Heart left ventricle (tissue), 16 donors: ENCODE measurements around the gene COX6A2. TPM values are rescaled to one million over a fixed set of nuclear protein-coding genes. Genes with fewer than 3 reads are reported as not detected.

ENCODE experiments used
- ATAC-seq, 4 donors: fragments of 200-7000 bp; cut with Tn5 transposase; one replicate each; pipeline ENCODE4 v1.9.1; 2020 to 2022; ENCODE audit warnings: moderate library complexity in 4 of 4, mild to moderate bottlenecking in 3 of 4, moderate number of reproducible peaks in 1 of 4
- DNase-seq, 5 donors: peaks; one replicate each; pipeline ENCODE4 v3.0.0-alpha.2; 2020
- H3K27ac ChIP-seq, 12 donors: fragments of 200-600 bp; sonication (generic) in 4 of 12; one replicate each; pipeline versions ENCODE4 v1.5.0 to v1.8.0; 2016 to 2022; ENCODE audit warnings: mild to moderate bottlenecking in 2 of 12
- H3K27me3 ChIP-seq, 9 donors: fragments of 200-600 bp; sonication (generic) in 2 of 9; one replicate each; pipeline versions ENCODE4 v1.5.1 to v1.8.0; 2016 to 2022; ENCODE audit warnings: mild to moderate bottlenecking in 3 of 9
- H3K36me3 ChIP-seq, 9 donors: fragments of 200-600 bp; sonication (generic) in 2 of 9; one replicate each; pipeline versions ENCODE4 v1.5.0 to v1.8.0; 2018 to 2022; ENCODE audit warnings: mild to moderate bottlenecking in 2 of 9
- H3K4me1 ChIP-seq, 12 donors: fragments of 200-600 bp; sonication (generic) in 4 of 12; one replicate each; pipeline versions ENCODE4 v1.5.0 to v1.8.0; 2016 to 2022; ENCODE audit warnings: mild to moderate bottlenecking in 3 of 12
- H3K4me3 ChIP-seq, 12 donors: fragments of 200-600 bp; sonication (generic) in 4 of 12; one replicate each; pipeline versions ENCODE4 v1.5.0 to v1.8.0; 2017 to 2022; ENCODE audit warnings: mild to moderate bottlenecking in 9 of 12, moderate library complexity in 4 of 12
- H3K9me3 ChIP-seq, 12 donors: fragments of 200-600 bp; sonication (generic) in 4 of 12; one replicate each; pipeline versions ENCODE4 v1.5.0 to v1.8.0; 2016 to 2022; ENCODE audit warnings: mild to moderate bottlenecking in 1 of 12
- POLR2A ChIP-seq, 2 donors: fragments of 450-650 bp; IDR thresholded peaks; one replicate each; pipeline ENCODE4 v1.6.1; 2017; ENCODE audit warnings: antibody characterized with exemption in 2 of 2, mild to moderate bottlenecking in 2 of 2, moderate library complexity in 2 of 2
- WGBS, 4 donors: extraction: QIAGEN DNeasy Blood & Tissue Kit in 2 of 4; methylation state at CpG; one replicate each; pipeline versions ENCODE4 v1.1.5 to v1.1.7; 2013 to 2018; 5-methylcytosine and 5-hydroxymethylcytosine counted together
- intact Hi-C, 10 donors: fragments of 100-400 bp; cut with DNase I; formaldehyde crosslinking; loops; one replicate each; pipeline versions ENCODE4 v1.11.1 to v1.14.2; 2022
- polyA plus RNA-seq, 2 donors: library from polyadenylated mRNA; stranded (reverse); fragments of 200-250 nt; gene quantifications; one replicate each; pipeline ENCODE4 v1.2.3, GENCODE V29; 2013
- total RNA-seq, 9 donors: library from RNA; depleted of rRNA in 2 of 9; stranded (reverse); fragments of >200 nt in 2 of 9; fragmentation: NEBNext Ultra II Directional in 3 of 9; extraction: Animal tissue kit (Norgen Biotek cat#: 25700) in 3 of 9; gene quantifications; one replicate each; pipeline versions ENCODE4 v1.1.0 to v1.2.4, GENCODE V29; 2016 to 2023
- TF ChIP-seq, protein P1 (sequence below), 12 donors: fragments of 200-600 bp; sonication (generic) in 4 of 12; IDR thresholded peaks; one replicate each; pipeline versions ENCODE4 v1.5.0 to v1.8.0; 2018 to 2022; ENCODE audit warnings: antibody characterized with exemption in 12 of 12, mild to moderate bottlenecking in 5 of 12
- donor health status: ischemic (EF 13 %, LVEDD 7.1; RV severe dilation, severe dysfunction).
- donor health status: healthy with polysubstance abuse.
- donor health status: DM: no; HTN: yes; CAD: no.
- donor health status: DM: no; HTN: no; CAD: no.
- donor health status: ischemic (EF 25% LVEDD 6.9; RV normal size, moderate dysfunction).
- donor health status: ischemic (EF 25% LVEDD 5.7; RV mildly dilated, moderate dysfunction).
- donor health status: healthy.
- donor health status: DM: yes; HTN: yes; CAD: no.
- donor health status: ischemic (EF 35%, LVEDD 5.7; RV mildly dilated, moderate dysfunction).
- donor health status: nonischemic (EF 11% LVEDD 7.7; RV severe dilation, severe dysfunction).
- donor health status: DM: yes; HTN: yes; CAD: no.
- donor health status: PGD.
- donor health status: ischemic (EF 29% LVEDD 5.4; RV normal size, mild dysfunction).
- donor health status: nonischemic (EF 23%, LVEDD 6.1; RV moderate dilation, normal function).

Gene COX6A2
- total and polyA plus RNA-seq, 11 donors, result 393 to 10,029 (median 1,151) TPM

DNA sequence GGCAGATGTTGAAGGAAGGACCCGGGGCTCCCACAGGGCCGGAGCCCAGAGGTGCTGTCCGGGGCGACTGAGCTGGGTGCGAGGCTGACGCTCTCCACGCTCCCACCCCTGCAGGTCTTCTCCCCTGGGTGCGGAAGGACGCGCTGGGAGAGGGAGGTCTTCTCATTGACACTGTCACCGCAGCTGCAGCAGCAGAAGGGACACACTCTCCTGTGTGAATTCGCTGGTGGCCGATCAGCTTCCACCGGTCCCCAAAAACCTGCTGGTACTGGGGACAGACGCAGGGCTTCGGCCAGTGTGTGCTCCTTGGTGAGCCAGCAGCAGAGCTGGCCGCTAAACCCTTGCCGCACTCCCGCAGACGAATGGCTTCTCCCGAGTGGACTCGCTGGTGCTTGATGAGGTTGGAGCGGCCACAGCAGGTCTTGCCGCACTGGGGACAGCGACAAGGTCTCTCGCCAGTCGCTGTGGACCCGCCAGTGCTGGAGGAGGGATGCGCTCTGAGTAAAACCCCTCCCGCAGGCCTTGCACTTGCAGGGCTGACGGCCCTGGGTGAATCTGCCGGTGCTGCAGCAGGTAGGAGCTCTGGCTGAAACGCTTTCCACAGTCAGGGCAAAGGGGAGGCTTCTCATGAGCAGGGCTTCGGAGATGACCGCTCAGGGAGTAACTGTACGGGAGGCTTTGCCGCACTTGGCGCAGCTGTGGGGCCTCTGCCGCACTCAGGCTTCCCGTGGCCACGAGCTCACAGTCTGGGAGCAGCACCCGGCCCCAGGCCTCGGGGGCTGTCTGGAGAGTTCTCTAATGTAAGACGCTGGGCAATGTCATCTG is 8.3 kb upstream of the COX6A2 start:
- Histone ChIP-seq H3K9me3 (no peaks in the 10 kb centered on the region), H3K36me3 (peaks cover 0 to 7% (median 0%) of the 10 kb centered on the region in 9 donors), H3K27ac (no peak overlapping the region), H3K27me3 (no peaks in the 10 kb centered on the region), H3K4me1 (peaks cover 0 to 31% (median 6%) of the 10 kb centered on the region in 12 donors), H3K4me3 (no peak overlapping the region)
- ATAC-seq (no peak), DNase-seq (no peak)
- TF ChIP-seq, protein P1, sequence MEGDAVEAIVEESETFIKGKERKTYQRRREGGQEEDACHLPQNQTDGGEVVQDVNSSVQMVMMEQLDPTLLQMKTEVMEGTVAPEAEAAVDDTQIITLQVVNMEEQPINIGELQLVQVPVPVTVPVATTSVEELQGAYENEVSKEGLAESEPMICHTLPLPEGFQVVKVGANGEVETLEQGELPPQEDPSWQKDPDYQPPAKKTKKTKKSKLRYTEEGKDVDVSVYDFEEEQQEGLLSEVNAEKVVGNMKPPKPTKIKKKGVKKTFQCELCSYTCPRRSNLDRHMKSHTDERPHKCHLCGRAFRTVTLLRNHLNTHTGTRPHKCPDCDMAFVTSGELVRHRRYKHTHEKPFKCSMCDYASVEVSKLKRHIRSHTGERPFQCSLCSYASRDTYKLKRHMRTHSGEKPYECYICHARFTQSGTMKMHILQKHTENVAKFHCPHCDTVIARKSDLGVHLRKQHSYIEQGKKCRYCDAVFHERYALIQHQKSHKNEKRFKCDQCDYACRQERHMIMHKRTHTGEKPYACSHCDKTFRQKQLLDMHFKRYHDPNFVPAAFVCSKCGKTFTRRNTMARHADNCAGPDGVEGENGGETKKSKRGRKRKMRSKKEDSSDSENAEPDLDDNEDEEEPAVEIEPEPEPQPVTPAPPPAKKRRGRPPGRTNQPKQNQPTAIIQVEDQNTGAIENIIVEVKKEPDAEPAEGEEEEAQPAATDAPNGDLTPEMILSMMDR (IDR thresholded peaks at IDR 0.05), result no peak
- TF ChIP-seq POLR2A (IDR thresholded peaks at IDR 0.05), result no peak
- WGBS, 4 donors, result 86 to 93% (median 93%) methylated on average over 32 to 44 of the region's 44 CpGs
- intact Hi-C loops, result no loop called here

DNA sequence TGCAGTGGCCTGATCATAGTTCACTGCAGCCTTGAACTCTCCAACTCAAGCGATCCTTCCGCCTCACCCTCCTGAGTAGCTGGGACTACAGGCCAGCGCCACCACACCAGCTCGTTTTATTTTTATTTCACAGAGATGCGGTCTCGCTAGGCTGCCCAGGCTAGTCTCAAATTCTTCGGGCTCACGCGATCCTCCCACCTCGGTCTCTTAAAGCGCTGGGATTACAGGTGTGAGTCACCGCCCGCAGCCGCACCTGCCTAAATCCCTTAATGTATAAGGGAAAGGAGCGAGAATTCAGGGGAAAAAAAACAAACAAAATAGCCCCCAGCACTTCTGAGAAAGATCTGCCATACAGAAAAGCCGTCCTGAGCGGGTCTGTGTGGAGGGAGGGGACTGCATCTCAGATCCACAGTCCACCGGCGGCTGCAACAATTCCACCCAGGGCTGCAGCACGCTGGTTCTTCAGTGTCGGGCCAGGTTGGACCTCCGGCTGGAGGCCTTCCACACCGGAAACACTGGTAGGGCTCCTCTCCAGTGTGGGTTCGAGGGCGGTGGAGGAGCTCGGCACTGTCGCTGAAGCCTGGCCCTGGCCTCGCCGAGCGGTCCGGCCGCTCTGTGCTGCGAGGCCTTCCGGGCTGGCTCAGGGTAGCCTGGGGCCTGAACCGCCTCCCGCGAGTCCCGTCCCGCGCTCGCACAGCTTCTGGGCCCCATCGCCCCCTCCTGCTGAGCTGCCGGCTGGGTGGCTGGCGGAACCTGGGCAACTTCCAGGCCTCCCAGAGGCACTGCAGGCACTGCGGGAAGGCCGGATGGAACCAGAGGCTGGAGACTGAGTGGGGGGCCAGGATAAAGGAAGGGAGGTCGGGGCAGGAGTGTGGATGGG is 7.4 kb upstream of the COX6A2 start:
- Histone ChIP-seq H3K36me3 (peaks cover 0 to 7% (median 0%) of the 10 kb centered on the region in 9 donors), H3K27ac (no peak overlapping the region), H3K9me3 (no peaks in the 10 kb centered on the region), H3K4me1 (peaks cover 0 to 30% (median 6%) of the 10 kb centered on the region in 12 donors), H3K4me3 (no peak overlapping the region), H3K27me3 (no peaks in the 10 kb centered on the region)
- intact Hi-C loops, result no loop called here
- DNase-seq (no peak), ATAC-seq (no peak)
- 93 to 95% (median 94%) methylated on average over 35 to 47 of the region's 47 CpGs for WGBS, 4 donors
- TF ChIP-seq, protein P1 (IDR thresholded peaks at IDR 0.05), result no peak
- TF ChIP-seq POLR2A (IDR thresholded peaks at IDR 0.05), result no peak

DNA sequence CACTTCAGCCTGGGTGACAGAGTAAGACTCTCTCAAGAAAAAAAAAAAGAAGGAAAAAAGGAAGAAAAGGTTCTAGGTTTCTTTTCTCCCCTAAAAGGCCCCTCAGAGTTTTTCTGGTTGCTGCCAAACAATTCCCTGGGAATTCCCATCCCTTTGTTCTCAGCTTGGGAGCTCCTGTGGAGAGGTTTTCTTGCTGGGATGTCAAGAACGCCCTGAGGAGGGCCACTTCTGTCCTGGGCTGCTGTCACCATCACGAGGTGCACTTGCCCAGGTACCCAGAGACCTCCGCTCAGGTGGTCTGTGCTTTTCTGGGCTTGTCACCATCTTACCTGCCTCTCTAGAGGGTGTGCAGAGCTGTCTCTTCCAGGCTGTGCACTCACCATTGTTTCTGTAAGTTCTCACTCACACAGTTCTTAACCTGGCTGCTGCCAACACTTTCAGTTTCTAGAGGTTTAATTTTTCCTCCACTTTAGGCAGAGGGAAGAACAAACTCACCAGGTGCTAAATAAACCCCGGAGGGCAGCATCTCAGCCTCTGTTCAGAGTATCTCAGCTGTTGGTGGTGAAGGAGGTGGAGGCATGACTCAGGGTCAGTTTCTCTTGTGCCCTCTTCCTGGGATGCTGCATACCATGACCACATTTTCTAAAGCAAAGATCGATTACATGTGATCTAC is 2.4 kb upstream of the COX6A2 start:
- 46 to 53% (median 50%) methylated on average over 5 of the region's 5 CpGs for WGBS, 4 donors
- no peaks in the 10 kb centered on the region for H3K9me3 ChIP-seq
- H3K4me3 ChIP-seq, result no peak overlapping the region
- DNase-seq (no peak), ATAC-seq (no peak)
- no peaks in the 10 kb centered on the region for H3K27me3 ChIP-seq
- peaks cover 0 to 8% (median 0%) of the 10 kb centered on the region in 9 donors for H3K36me3 ChIP-seq
- H3K27ac ChIP-seq, result peak overlapping the region; percentile 86 to 100 (median 95)
- peaks cover 0 to 52% (median 13%) of the 10 kb centered on the region in 12 donors for H3K4me1 ChIP-seq
- intact Hi-C loops, result no loop called here
- TF ChIP-seq, protein P1 (IDR thresholded peaks at IDR 0.05), result no peak
- TF ChIP-seq POLR2A (IDR thresholded peaks at IDR 0.05), result no peak
